HCEC 1CT (cell line): ENCODE data around the gene FHOD1.
A peak's percentile ranks its signal among the peaks of the same experiment; 100 is the strongest.

Experiments
- DNase-seq: peaks from one replicate; pipeline ENCODE4 v3.0.0-alpha.2; 2017

Gene FHOD1

DNA sequence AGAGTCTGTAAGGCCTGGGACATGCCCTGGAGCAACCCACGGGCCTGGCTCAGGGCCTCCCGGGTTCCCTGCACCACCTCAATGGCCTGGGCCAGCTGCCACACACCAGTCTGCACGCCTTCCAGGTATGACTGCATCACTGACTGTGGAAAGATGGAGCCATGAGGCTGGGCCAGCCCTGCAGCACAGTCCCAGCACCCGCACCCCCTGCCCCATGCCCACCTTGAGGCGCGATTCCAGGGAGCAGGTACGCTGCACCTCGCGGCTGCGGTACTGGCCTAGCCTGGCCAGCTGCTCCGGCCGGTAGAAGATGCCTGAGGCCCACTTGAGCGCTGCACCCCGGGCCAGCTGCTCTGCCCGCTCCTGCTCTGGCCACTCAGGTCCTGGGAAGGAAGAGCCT is 58.5 kb downstream of the FHOD1 start:
- no peak for DNase-seq

DNA sequence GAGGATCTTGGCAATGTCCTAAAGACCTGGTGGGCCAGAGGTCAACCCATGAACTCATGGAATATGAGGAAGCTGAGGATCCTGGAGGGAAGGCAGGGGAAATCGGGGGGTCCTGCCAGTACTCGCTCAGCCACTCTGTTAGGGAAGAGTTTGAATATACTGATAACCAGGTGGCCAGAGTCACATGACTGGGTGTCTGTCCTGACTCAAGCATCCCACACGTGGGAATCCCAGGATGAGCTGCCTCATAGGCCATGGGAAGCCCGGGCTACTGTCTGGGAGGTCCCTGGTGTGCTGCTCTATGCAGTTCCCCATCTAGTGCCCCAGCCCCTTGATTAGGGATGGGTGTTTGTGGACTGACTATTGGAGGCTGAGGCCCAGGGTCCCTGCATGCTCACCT is 59.0 kb downstream of the FHOD1 start:
- DNase-seq: no peak

- DNase-seq: no peak
Measured at GRCh38 chr16:67187175-67187890, 59.9 kb downstream of the FHOD1 start.

- no peak for DNase-seq
Measured at GRCh38 chr16:67186550-67186950, 60.7 kb downstream of the FHOD1 start.

DNA sequence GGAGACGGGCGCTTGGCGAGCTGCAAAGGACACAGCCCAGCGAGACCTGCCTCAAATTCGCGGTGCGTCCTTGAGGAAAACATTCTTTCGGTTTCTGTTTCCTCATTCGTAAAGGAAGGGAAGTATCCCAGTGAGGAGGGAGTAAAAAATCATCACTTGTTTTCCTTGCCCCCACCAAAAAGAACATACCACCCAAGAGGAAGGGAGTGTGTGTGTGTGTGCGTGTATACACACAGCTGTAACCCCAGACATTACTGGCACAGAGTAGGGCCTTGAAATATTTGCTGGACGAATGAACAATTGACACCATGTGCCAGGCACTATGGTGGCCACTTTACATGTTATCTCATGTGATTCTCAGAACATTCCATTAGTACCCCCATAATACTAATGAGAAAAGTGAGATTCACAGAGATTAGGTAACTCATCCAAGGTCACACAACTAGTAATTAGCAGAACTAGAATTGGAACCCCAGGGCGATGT is 61.6 kb downstream of the FHOD1 start:
- DNase-seq: no peak

DNA sequence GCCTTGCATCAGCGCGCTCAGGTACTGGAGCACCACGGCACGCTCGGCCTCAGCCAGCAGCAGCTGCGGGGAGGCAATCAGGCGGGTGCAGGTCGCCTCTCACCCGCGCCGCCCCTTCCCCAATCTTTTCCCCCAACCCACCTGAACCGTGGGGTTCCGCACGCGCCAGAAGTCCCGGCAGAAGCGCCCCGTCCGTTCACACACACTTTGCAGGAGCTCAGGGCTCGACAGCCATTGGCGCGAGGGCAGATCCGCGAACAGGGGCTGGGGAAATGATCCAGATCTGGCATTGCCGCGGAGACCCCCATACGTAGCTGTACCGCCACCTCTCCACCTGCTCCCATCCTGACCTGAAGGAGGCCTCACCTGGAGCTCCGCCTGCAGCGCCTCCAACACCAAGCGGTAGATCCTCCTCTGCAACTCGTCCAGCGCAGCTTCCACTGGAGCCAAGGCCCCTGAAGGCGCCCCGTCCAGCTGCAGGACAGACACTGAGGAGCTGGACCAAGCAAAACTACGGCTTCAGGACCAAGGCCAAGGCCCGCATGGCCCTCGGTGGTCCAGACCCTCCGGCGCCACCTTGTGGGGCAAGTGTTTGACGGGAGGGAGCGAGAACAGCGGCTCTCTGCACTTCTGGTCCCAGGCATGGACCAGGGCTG is 62.2 kb downstream of the FHOD1 start:
- DNase-seq: peak; percentile 88

DNA sequence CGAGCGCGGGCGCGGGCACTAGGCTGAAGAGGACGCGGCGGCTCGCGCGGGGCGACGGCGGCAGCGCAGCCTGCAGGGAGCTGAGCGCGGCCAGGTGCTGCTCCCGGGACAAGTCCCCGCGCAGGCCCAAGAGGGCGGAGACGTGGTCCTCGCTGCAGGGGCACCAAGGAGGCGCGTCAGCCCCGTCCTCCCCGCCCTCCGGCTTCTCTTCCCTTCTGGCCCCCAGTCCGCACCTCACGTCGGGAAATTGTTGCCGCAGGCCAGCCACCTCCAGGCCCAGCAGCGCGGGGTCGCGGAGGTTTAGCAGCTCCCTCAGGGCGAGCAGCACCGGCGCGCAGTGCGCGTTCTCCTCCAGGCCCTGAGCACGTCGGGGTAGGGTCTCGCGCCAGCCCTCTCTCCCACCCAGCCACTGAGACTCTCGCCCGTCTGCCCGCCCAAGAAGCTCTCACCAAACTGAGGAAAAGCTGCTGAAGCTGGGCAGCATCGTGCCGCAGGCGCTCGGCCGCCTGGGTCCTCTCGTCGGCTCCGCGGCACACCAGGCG is 62.8 kb downstream of the FHOD1 start:
- DNase-seq: no peak

DNA sequence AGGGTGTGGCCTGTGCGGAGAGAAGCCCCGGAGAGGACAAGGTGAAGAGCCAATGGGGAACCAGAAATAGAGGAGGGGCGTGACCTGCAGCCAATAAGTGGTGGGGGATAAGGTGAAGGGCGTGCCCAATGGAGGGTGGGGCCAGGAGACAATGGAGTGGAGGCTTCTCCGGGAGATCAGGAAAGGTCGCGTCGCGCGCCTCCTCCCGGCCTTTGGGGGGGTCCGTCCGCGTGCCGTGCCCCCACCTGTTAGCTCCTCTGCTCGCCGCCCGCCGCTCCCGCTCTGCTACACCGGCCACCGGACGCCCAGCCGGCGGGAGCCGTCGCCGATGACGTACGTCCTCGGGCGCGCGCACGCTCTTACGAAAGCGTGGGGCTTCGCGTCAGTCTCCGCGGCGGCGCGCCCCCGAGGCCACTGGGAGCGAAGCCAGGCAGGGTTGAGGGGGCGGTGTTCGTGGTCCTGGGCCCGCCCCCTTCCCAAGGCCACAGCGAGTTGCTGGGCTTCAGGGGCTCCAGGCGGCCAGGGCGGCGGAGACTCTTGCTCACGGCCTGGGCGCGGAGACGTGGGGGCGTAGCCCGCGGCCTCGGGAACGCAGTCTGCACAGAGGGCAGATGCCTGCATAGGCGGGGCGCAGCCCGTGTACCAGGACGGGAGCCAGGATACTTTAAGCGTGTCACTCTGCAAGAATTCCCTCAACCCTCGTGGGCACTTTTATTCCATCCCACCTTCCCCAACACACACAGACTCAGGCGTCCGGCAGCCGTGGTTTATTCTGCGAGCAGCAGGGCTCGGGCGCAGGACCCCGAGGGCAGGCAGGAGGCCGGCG is 63.4 kb downstream of the FHOD1 start, which contains the start of gene MATCAP1:
TSS of gene MATCAP1 (minus strand) at position 337 of the 826 bp plus-strand sequence. CDS start 3,353 bp downstream, outside the sequence.
- DNase-seq: peak; percentile 98

DNA sequence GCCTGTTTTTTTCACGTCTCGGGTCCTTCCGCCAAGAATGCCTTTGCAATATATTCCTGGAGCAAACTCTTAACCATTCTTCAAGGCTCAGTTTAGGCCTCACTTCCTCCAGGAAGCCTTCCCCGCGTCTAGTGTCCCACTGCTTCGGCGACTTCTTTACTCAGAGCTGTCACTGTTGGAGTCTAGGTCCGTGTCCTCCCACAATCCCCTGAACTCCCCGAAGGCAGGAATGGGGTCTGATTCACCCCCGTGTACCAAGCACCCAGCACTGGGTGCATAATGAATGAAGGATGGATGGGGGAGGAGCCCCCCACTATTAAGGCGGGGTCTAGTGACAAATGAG is 64.0 kb downstream of the FHOD1 start:
- DNase-seq: no peak

- DNase-seq: no peak
Measured at GRCh38 chr16:67182288-67182687, 65.0 kb downstream of the FHOD1 start.

DNA sequence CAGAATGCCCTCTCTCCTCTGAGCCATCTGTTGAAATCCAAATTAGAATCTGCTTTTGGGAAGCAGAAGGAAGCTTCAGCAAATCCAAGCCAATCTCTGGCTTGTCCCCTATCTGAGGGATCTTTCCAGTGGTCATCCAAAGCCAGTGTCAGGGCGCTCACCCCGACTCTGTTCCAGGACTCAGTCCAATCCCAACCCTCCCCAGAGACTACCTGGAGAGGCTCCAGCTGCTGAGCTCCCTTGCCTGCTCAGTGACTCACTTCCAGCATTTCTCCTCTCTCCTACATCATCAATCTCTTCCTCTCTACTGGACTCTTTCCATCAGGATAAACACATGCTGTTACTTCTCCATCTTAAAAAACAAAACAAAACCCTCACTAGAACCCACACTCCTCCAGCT is 65.9 kb downstream of the FHOD1 start:
- peak; percentile 82 for DNase-seq

DNA sequence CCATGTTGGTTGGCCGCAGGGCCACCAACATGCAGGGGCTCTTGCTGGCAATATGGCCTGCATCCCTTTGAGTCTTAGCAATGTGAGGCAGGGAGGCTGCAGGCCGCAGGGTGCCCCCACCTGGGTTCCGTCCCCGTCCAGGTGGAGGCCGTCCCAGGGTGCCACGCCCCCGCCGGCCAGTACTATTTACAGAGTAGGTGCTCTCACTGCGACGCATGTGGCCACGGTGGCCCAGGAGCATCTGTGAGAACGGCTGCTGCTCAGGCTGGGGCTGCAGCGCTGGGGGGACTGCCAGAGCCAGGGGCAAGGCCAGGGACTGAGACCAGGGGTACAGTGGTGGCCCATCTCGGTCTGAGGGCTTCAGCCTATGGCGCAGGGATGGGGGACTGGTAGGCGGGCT is 67.1 kb downstream of the FHOD1 start:
- DNase-seq: no peak

GRCh38 chr16:67179421-67180080 is 67.7 kb downstream of the FHOD1 start:
- no peak for DNase-seq
